Psoas muscle (tissue), 8 donors: ENCODE measurements around the gene ANKRD33. TPM values are rescaled to one million over a fixed set of nuclear protein-coding genes. Genes with fewer than 3 reads are reported as not detected.

Experiments used
- ATAC-seq, 4 donors: fragments of 200-7000 bp; cut with Tn5 transposase; one replicate each; pipeline ENCODE4 v1.9.1; 2020; ENCODE audit warnings: moderate library complexity in 3 of 4, mild to moderate bottlenecking in 2 of 4
- DNase-seq, 2 donors: peaks; one replicate each; pipeline ENCODE4 v3.0.0-alpha.2; 2020
- H3K27ac ChIP-seq: fragments of 200-600 bp; one replicate; pipeline ENCODE4 v1.8.0; 2022
- H3K27me3 ChIP-seq, 3 donors: fragments of 200-600 bp in 1 of 3; one replicate each; pipeline versions ENCODE4 v1.6.1 to v1.8.0; 2013 to 2022; ENCODE audit warnings: low read length in 2 of 3, mild to moderate bottlenecking in 2 of 3, moderate library complexity in 1 of 3; ENCODE audit not compliant: insufficient read depth in 3 of 3
- H3K36me3 ChIP-seq, 2 donors: fragments of 200-600 bp in 1 of 2; one replicate each; pipeline versions ENCODE4 v1.6.1 to v1.8.0; 2013 to 2022; ENCODE audit warnings: low read depth in 1 of 2, mild to moderate bottlenecking in 1 of 2, moderate library complexity in 1 of 2; ENCODE audit not compliant: insufficient read depth in 1 of 2
- H3K4me1 ChIP-seq: fragments of 200-600 bp; one replicate; pipeline ENCODE4 v1.8.0; 2022
- H3K4me3 ChIP-seq: fragments of 200-600 bp; one replicate; pipeline ENCODE4 v1.8.0; 2022; ENCODE audit warnings: mild to moderate bottlenecking
- H3K9me3 ChIP-seq: fragments of 200-600 bp; one replicate; pipeline ENCODE4 v1.8.0; 2022
- CTCF ChIP-seq: fragments of 200-600 bp; IDR thresholded peaks from one replicate; pipeline ENCODE4 v1.8.0; 2022; ENCODE audit warnings: antibody characterized with exemption
- WGBS, 3 donors: extraction: QIAGEN DNeasy Blood & Tissue Kit; methylation state at CpG; one replicate each; pipeline versions ENCODE4 v1.1.6 to v1.1.7; 2013; 5-methylcytosine and 5-hydroxymethylcytosine counted together
- intact Hi-C, 2 donors: fragments of 100-400 bp; cut with DNase I; formaldehyde crosslinking; loops; one replicate each; pipeline versions ENCODE4 v1.11.0 to v1.14.2; 2022
- polyA plus RNA-seq, 3 donors: library from polyadenylated mRNA; stranded (reverse); fragments of 200-250 nt; gene quantifications; one replicate each; pipeline ENCODE4 v1.2.3, GENCODE V29; 2013
- total RNA-seq, 4 donors: library from RNA; stranded (reverse); fragmentation: NEBNext Ultra II Directional in 2 of 4; extraction: Animal tissue kit (Norgen Biotek cat#: 25700) in 2 of 4; gene quantifications; one replicate each; pipeline versions ENCODE4 v1.2.1 to v1.2.4, GENCODE V29; 2021 to 2023
- donor health status: healthy with polysubstance abuse.
- donor health status: DM: no; HTN: no; CAD: no; lungs with moderate emphysema.
- donor health status: Bipolar disorder and iron deficiency.
- donor health status: healthy.
- donor health status: DM: yes; HTN: yes; CAD: no.
- donor health status: DM: no; HTN: no; CAD: no.
- donor health status: DM: no; HTN: no; CAD: no.
- donor health status: DM: yes; HTN: yes; CAD: no.

The ANKRD33 gene
- total and polyA plus RNA-seq, 7 donors = 0.16 TPM; not detected in 6

- Histone ChIP-seq H3K36me3 (no peaks in the 10 kb centered on the region), H3K27me3 (peaks cover 0 to 28% (median 3%) of the 10 kb centered on the region in 3 donors), H3K4me1 (no peaks in the 10 kb centered on the region), H3K4me3 (no peak overlapping the region), H3K9me3 (no peaks in the 10 kb centered on the region), H3K27ac (no peak overlapping the region)
- TF ChIP-seq CTCF = no peak
- 90 to 96% (median 92%) methylated on average over 4 of the region's 4 CpGs for WGBS, 3 donors
- no peak for DNase-seq
- ATAC-seq = no peak
- intact Hi-C loops = loop anchor here in 1 of 2 donors (5.0 kb wide), 1 partner anchor 452 kb away; the partner anchor contains the start of gene SLC4A8
Measured at GRCh38 chr12:51874486-51874885, 13.4 kb upstream of the ANKRD33 start.

DNA sequence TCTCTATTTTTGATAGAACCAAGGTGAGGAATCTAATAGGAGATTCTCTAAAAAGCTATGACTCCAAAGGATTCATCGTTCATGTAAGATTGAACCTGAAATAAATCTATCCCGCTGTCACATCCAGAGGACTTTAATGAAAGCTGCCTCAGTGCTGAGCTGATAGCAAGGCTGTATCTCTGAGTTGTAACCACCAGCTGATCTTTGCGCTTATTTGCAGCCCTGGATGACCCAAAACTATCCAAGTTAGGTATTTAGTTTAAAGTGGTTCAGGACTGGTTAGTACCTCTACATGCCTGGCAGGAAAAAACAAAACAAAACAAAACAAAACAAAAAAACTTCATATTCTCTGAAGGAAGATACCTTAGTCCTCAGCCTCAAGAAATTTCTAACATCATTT is 8.8 kb upstream of the ANKRD33 start:
- 73 to 87% (median 83%) methylated on average over 3 of the region's 3 CpGs for WGBS, 3 donors
- no peak for DNase-seq
- H3K4me3 ChIP-seq = no peak overlapping the region
- no peak for TF ChIP-seq CTCF
- intact Hi-C loops = no loop called here
- H3K27ac ChIP-seq = no peak overlapping the region
- H3K36me3 ChIP-seq = no peaks in the 10 kb centered on the region
- peaks cover 0 to 4% (median 0%) of the 10 kb centered on the region in 3 donors for H3K27me3 ChIP-seq
- ATAC-seq = no peak
- no peaks in the 10 kb centered on the region for H3K9me3 ChIP-seq
- no peaks in the 10 kb centered on the region for H3K4me1 ChIP-seq

GRCh38 chr12:51883295-51883694 is 4.6 kb upstream of the ANKRD33 start:
- TF ChIP-seq CTCF = no peak
- ATAC-seq (no peak), DNase-seq (no peak)
- Histone ChIP-seq H3K9me3 (no peaks in the 10 kb centered on the region), H3K4me1 (peaks cover 12% of the 10 kb centered on the region), H3K27ac (no peak overlapping the region), H3K36me3 (no peaks in the 10 kb centered on the region), H3K27me3 (peaks cover 0 to 13% (median 0%) of the 10 kb centered on the region in 3 donors), H3K4me3 (no peak overlapping the region)
- WGBS, 3 donors = 63 to 81% (median 68%) methylated on average over 1 of the region's 1 CpG
- intact Hi-C loops = no loop called here

DNA sequence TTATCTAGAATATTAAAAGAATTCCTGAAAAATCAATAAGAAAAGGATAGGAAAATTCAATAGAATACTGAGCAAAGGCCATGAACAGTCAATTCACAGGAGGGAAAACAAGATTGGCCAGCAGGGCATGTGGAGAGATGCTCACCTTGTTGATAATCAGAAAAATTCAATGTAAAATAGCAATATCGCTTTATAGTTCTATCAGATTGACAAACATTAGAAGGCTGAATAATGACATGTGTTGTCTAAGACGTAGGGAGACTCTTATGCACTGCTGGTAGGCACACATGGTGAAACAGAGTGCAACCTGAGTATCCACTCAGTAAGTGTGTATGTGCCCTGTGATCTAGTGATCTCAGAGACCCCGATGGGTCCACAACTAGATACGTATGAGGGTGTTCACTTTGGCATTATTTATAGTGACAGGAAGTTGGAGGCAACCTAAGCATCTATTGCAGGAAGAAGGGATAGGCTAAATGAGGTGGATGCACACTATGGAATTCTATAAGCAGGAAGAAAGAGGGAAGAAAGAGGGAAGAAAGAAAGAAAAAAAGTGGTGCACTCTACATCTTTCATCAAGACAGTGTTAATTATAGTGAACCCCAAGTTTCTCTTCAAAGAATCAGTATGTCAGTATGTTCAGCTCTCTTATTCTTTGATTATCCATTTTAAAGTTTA is 3.8 kb upstream of the ANKRD33 start:
- Histone ChIP-seq H3K36me3 (no peaks in the 10 kb centered on the region), H3K27ac (no peak overlapping the region), H3K4me1 (peaks cover 12% of the 10 kb centered on the region), H3K9me3 (no peaks in the 10 kb centered on the region), H3K4me3 (no peak overlapping the region), H3K27me3 (peaks cover 0 to 18% (median 0%) of the 10 kb centered on the region in 3 donors)
- TF ChIP-seq CTCF = no peak
- DNase-seq (no peak), ATAC-seq (no peak)
- WGBS, 3 donors = 61 to 74% (median 72%) methylated on average over 4 of the region's 4 CpGs
- intact Hi-C loops = no loop called here
